NCI-H82 (cell line): ENCODE data around the gene EIF3J.
"Not testable (repeated sequence)": the region's sequence is repeated elsewhere in the genome, so short reads cannot be mapped to it uniquely, and the experiment has no call there.

ENCODE experiments used
- DNase-seq: peaks from one replicate; lab custom pipeline; 2025; lab: John Stamatoyannopoulos, UW

The EIF3J gene

DNA sequence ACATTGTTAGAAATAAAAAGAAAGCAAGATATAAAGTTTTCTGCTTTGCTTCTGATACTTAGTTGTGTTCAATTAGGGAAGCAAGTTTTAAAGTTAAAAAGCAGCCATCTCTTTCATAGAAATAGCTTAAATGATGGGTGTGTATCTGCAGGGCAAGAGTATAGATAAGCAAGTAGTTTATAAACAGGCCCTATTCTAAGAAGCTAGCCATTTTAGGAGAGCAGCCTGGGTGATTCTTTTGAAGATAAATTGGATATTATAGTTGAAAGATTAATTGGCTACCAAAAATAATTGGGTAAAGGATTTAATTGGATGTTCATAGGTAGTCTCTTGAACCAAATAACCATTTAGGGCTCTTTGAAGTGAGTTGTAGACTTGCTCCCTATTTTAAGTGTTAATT, 5.6 kb downstream of the EIF3J start:
- no peak for DNase-seq

GRCh38 chr15:44544745-44545144, 7.8 kb downstream of the EIF3J start:
- not testable (repeated sequence) for DNase-seq

- no peak for DNase-seq
These were observed 9.2 kb downstream of the EIF3J start for GRCh38 chr15:44545913-44546802.

- DNase-seq: not testable (repeated sequence)
These were observed 12.2 kb downstream of the EIF3J start for GRCh38 chr15:44549152-44549551.

- DNase-seq: no peak
These were observed 13.3 kb downstream of the EIF3J start for GRCh38 chr15:44550256-44550655.

GRCh38 chr15:44550734-44551133, 13.8 kb downstream of the EIF3J start:
- no peak for DNase-seq

- DNase-seq: no peak
These were observed 18.2 kb downstream of the EIF3J start for GRCh38 chr15:44554934-44555723.

- not testable (repeated sequence) for DNase-seq
These were observed 24.0 kb downstream of the EIF3J start for GRCh38 chr15:44560926-44561325.

GRCh38 chr15:44565387-44566154, 28.6 kb downstream of the EIF3J start:
- DNase-seq: no peak

GRCh38 chr15:44566155-44566540, 29.2 kb downstream of the EIF3J start:
- DNase-seq: no peak

GRCh38 chr15:44568338-44568737, 31.4 kb downstream of the EIF3J start:
- no peak for DNase-seq

DNA sequence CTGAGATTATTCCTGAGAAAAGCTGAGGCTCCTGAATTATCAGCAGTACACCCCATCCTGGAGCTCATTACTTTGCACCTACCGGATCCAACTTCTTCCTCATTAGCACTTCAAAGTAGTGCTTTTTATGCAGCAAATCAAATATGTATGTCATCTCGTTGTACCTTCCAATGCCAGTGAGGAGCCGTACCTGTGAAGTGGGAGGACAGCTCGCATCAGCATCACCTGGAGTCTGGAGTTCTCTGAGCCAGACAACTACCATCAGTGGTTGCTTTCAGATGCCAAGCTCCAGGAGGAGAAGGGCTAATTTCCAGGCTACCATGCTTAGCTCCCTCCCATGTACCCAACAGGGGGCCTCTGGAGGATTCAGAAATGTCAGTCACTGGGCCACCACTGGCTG, 32.4 kb downstream of the EIF3J start:
- DNase-seq: no peak

- no peak for DNase-seq
These were observed 33.4 kb downstream of the EIF3J start for GRCh38 chr15:44570361-44570760.

DNA sequence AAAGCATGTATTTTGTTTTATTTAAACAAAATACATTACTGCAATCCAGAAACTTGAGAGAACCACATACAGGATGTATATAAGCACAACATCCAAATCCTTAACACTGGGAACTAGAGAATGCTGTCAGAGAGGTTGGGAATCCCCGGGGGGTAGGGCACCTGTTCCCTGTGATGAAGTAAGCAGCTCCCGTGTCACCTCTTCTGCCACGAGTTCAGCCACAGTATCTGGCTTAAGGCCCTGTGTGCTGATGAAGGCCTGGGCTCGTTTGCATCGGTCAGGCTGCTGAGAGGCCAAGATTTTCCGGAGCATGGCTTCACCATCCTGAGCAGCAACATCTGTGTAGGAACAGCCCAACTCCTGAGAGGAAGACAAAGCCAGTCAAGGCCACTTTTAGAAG, 36.4 kb downstream of the EIF3J start:
- no peak for DNase-seq

DNA sequence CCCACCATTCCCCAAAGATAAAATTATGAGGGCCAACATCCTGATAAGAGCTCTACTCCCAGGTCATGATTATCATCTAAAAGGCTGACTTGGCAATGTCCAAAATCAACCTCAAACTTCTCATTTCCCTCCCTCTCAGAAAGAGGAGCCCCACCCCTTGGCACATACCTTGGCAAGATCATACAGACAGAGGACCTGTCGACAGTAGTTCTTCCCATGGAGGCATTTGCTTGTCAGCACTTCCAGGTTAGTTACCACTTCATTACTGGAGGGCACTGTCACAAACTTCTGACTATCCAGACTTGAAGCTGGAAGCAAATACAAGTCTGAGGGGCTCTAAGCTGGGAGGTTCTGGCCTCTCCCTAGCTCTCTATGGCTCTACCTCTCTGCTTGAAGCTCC, 37.8 kb downstream of the EIF3J start:
- no peak for DNase-seq

- no peak for DNase-seq
These were observed 43.2 kb downstream of the EIF3J start for GRCh38 chr15:44580105-44580504.

GRCh38 chr15:44584162-44584749, 47.3 kb downstream of the EIF3J start:
- DNase-seq: peak; percentile 50

GRCh38 chr15:44585633-44586032, 48.7 kb downstream of the EIF3J start:
- DNase-seq: no peak

GRCh38 chr15:44588541-44588940, 51.6 kb downstream of the EIF3J start:
- peak; percentile 54 for DNase-seq

DNA sequence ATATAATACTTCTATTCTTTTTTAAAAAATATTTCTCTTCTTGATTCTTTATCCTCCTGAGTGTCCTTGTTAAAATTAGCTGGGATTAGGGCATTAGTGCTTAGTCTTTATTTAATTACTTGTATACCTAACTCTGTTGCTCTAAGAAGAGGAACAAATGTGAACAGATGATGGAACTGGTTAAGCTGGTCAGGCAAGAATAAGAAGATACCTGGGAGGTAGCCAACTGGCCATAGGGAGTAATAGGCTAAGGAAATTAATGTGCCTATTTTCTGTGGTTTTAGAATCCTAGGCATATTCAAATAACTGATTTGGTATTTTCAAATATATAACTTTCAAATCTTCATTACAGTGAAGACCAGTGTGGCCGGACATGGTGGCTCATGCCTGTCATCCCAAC, 54.4 kb downstream of the EIF3J start:
- peak; percentile 53 for DNase-seq

DNA sequence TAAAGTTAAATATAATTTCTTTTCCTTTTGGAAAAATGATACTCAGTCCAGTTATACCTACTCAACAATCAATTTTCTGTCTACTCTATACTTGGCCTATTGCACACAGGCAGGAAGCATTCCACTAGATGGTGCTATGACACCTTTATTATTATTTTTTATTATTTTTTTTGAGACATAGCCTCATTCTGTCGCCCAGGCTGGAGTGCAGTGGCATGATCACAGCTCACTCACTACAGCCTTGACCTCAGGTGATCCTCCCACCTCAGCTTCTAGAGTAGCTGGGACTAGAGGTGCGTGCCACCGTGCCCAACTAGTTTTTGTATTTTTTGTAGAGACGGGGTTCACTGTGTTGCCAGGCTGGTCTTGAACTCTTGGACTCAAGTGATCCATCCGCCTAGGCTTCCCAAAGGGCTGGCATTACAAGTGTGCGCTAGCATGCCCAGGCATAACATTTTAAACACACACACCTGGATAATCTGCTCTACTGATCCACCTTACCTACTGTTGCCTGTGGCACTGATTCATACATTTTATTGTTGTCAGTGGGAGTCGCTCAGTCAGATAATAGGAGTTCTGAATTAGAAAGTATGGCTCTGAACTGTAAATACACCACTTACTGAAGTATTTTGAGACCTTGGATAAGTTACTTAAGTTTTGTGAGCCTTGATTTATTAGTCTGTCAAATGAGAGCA, 56.2 kb downstream of the EIF3J start:
- DNase-seq: peak; percentile 12
